Measurements from ENCODE around the gene SNCAIP. TPM values are rescaled to one million over a fixed set of nuclear protein-coding genes. Genes with fewer than 3 reads are reported as not detected.

SNCAIP gene
- 2.2 and 13.1 TPM in 2 replicates for total RNA-seq

DNA sequence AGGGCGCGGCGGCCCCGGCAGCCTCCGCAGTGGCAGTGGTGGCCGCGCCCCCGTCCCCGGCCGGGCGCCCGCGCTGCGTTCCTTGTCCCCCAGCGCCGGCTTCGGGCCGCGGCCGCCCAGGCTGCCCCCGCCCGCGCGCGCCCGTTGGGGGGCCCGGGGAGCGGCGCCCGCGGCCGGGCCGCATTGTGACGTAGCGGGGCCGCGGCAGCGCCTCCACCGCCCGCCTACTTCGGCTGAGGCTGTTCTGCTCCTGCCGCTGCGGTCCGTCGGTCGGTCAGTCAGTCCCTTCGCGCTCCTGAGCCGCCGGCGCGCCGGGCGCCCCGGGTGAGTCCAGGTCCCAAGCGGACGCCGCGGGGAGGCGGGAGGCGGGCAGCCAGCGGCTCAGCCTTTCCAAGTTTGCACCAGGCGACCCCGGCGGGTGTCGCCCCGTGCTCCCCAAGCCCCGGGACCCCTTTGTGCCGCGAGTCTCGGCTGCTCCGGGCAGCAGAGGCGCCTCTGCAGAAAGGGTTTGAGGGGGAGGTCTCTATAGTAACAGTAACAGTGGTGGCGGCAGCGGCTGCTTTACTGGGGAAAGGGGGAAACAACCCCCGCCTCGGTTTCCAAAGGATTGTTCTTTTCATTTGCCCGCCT lies at the start of gene SNCAIP:
Gene SNCAIP, plus strand, starts transcription at position 277 of the 630 bp plus-strand sequence. CDS start 78,898 bp downstream, outside the sequence.

Other genes with a start within 250 kb of the SNCAIP start
- gene LOX, start 234.0 kb upstream of the SNCAIP start, total RNA-seq = 782 and 874 TPM in 2 replicates
- gene ZNF474, start 182.7 kb upstream of the SNCAIP start, total RNA-seq = 0.37 and 1.2 TPM in 2 replicates

Data from smooth muscle cell of the umbilical artery (primary cell).